Hematopoietic multipotent progenitor cell treated with erythropoietin and hydrocortisone succinate and interleukin-3 and kit ligand, for 8 days (in vitro differentiated cells): ENCODE measurements around the gene TAS1R1.
A peak's percentile ranks its signal among the peaks of the same experiment; 100 is the strongest.
"Not testable (repeated sequence)": the region's sequence is repeated elsewhere in the genome, so short reads cannot be mapped to it uniquely, and the experiment has no call there.

ENCODE experiments used
- DNase-seq: peaks from one replicate; pipeline ENCODE4 v3.0.0-alpha.2; 2015

The TAS1R1 gene

DNA sequence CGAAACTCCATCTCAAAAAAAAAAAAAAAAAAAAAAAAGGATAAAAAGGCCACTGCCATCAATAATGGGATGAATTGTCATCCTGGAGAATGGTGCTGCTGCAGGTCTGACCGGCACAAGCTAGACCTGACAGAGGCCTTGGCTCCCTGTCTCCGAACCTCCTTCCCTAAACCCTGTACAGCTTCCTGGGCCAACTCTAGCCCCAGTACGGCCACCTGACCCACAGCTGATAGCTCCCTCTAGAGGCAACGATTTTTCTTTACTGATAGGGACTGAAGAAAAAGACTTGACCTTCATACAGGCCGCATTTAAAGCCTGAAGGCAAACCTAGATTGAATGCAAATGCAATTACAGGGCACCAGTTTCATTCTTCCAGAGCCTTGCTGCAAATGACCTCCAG, 31.5 kb upstream of the TAS1R1 start:
- peak; percentile 38 for DNase-seq

DNA sequence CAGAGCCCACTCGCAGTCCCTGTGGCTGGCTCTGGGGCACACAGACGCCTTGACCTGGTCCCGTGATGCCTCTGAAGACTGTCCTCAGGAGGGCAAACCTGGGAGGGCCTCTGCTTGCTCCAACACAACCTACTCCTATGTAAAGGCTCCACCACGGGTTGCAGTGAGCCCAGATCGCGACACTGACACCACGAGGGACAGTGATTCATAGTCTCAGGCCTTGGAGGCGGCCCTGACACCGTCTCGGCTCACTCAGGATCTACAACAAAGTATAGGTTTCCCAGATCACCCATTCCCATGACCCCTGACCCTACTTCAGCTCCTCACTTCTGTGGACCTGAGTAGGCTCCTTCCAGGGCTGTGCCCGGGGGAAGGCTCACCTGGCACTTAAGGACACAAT, 28.8 kb upstream of the TAS1R1 start:
- DNase-seq: no peak

DNA sequence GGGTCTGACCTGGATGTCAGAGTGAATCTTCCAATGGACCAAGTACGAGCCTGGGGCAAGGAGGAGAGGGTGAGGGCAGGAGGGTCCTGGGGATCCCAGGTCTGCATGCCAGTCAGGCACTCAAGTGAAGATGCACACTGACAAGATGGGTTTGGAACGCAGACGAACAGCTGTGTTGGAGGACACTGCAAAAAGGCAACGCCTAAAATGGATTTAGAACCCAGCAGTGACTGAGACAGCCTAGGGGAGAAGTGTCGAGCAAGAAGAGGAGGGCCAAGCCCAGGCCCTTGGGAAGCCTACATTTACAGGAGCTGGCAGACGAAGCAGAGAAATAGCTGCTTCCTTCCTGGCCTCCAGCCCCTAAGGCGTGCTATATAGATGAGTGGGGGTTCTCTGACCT, 26.6 kb upstream of the TAS1R1 start:
- no peak for DNase-seq

DNA sequence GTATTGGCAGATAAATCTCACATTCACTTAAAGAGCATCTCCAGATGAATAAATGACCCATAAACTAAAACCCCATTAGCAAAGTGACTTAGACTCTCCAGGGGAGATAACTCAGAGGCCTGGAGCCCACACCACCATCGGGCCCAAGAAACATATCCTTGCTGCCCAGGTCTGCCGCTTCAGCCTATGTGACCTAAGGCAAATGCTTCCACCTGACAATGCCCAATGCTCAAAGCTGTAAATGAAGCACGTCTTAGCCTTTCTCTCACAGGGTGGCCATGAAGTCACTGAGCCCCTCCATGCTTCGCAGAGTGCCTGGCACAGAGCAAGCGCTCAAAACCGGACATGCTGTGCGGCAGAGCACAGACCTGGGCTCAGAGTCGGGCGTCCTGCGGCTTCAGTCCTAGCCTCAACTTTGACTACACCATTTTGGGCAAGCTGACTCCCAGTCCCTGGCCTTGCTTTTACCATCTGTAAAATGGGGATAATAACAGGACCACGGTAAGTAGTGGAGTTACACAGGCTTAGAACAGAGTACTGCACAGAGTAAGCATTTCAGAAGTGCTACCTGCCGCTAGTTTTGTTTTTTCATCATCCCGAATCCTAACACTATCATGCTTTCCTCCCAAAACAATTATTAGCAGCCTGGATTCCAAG, 24.5 kb upstream of the TAS1R1 start:
- no peak for DNase-seq

DNA sequence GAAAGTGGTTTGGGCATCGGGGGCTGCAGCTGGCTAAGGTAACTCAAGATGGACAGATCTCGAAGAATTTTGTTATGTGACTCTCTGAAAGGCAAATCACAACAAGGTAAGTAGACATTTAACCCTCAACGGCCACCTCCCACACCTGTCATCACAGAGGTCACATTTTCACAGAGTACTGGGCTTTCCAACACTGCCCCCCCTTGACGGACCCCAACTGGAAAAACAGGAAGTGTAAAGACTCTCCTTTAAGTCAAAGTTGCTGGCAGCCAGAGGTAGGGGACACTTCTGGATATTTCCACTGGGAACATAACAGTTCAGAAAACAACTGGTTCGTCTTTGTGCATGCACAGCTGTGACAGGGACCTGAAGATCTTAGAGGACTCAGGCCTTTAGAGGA, 23.1 kb upstream of the TAS1R1 start:
- DNase-seq: no peak

DNA sequence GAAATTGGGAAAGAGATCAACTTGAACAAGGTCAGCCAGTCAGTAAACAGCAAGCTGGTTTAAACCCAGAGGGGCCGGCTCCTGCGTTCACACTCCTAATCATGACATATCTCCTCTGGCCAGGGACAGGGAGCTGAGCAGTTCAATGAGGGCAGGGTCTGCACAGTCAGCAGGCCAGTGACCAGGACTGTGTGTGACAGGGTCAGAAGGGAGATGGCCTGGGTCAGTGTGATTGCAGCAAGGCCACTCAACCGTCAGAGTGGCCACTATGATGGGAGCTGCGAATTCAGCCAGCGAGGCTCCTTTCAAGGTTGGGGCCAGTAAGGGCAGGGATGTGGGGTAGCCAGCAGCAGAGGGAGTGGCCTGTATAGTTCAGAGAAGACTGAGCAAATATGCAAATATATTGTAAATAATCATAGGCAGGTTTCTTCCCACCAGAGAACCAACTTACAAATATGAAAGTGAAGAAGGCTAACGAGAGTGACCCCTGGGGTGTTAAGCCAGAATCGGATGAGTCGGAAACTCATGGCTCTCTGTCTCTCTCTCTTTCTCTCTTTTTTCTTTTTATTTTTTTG, 20.8 kb upstream of the TAS1R1 start:
- DNase-seq: no peak

- no peak for DNase-seq
Measured at GRCh38 chr1:6535214-6535613, 19.9 kb upstream of the TAS1R1 start.

- DNase-seq: no peak
Measured at GRCh38 chr1:6536291-6536690, 18.8 kb upstream of the TAS1R1 start.

GRCh38 chr1:6538956-6539355, 16.2 kb upstream of the TAS1R1 start:
- DNase-seq: no peak

DNA sequence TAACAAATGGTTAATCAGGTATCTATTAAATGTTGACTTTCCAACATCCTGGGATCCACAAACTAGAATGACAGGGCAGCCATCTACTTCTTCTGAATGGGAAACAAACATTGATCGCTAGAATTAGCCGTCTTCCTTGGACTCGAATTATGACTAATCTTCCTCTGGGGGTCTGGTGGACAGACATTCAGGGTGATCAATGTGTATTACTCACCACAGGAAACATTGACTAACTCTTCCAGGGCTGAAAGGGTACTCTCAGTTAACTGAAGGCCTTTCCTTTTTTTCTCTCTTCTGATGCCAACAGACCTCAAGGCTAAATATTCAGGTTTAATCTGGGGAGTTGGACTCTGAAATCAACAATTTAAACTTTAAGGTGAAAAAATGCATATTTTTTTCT, 10.3 kb upstream of the TAS1R1 start:
- no peak for DNase-seq

DNA sequence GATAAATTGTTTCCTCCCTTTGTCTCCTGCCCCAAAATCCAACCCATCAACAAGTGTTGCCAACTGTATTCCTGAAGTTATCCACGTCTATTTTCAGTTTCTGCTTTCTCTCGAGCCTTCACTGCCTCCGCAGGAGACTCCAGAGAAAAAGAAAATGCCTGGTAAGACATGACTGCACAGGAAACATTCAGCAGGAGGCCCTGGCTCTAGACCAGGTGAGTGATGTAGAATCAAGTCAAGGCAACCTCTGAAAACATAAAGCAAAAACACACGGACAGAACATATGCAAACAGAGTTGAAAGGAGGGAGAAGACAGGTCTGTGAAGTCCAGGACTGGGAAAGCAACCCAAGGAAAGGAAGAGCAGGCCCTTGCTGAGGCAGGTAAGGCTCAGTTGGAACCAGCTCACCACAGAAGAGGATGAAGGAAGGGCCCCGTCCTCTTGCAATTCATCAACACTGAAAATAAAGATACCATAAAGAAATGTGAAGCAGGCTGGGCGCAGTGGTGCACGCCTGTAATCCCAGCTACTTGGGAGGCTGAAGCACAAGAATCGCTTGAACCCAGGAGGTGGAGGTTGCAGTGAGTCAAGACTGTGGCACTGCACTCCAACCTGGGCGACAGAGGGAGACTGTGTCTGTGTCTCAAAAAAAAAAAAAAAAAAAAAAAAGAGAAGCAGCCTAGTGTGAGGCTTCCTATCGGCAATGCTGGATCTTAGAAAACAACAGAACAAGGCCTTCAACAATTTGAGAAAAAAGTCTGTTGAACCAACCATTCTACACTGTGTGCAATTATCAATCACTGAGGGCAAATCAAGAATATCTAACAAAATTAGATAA, 9.6 kb upstream of the TAS1R1 start:
- no peak for DNase-seq

DNA sequence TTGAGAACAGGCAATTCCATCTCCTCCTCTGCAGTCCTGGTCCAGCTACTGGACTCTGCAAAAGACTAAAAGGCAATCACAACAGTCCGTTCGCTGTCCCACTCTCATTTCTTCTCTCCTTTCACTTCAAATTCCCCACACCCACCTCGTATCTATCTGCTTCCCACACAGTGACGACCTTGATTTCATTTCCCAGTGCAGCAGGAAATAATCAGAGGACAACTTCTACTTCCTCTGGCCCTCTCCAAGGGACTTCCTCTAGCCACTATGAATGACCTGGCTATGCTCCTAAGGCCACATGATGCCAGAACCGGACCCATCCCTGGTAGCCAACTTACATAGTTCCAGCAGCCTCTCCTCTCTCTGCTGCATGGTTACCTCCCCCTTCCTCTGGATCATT, 8.8 kb upstream of the TAS1R1 start:
- DNase-seq: no peak

DNA sequence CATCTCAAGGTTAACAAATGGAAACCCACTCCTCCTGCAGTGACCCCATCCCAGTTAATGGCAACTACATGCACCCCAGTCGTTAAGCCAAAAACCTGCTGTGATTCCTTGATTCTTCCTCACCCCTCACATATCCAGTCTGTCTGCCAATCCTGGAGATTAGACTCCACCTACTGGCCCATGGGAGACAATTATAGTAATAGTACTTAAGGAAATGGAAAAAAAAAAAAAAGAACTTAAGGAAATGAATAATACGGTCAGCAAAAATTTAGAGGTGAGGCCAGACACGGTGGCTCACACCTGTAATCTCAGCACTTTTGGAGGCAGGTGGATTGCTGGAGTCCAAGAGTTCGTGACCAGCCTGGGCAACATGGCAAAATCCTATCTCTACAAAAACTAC, 7.8 kb upstream of the TAS1R1 start:
- no peak for DNase-seq

DNA sequence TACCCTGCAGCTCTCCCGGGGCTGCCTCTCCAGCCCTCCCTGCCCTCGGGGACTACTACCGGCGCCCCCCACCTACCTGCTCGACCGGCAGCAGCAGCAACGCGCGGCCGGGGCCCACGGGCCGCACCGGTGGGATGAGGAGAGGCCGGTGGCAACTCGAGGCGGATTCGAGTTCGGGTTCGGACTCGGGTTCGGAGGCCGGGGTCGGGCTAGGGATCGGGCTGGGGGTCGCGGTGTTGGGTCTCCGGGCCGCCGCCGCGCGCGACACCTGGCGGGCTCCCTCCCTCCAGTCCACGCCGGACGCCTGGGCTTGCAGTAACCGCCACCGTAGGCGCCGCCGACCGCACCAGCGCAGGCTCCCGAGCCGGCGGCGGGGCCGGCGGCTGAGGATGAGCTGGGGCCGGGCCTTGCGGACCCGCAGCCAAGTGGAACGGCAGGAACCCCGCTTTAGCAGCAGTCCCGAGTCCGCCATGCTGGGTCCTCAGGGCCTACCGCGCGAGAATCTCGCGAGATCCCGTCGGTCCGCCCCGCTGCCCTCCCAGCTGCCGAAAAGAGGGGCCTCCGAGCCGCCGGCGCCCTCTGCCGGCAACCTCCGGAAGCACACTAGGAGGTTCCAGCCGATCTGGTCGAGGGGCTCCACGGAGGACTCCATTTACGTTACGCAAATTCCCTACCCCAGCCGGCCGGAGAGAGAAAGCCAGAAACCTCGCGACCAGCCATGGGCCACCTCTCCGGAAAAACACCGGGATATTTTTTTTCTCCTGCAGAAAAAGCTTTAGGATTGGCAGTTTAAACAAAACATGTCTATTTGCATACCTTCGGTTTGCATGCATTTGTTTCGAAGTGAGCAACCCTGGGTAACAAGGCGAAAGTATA, 838 bp upstream of the TAS1R1 start, which contains the start of gene NOL9:
Gene NOL9, minus strand, starts transcription at position 483 of the 876 bp plus-strand sequence. Its CDS starts 11 bp downstream, at position 472.
- peak; percentile 91 for DNase-seq

DNA sequence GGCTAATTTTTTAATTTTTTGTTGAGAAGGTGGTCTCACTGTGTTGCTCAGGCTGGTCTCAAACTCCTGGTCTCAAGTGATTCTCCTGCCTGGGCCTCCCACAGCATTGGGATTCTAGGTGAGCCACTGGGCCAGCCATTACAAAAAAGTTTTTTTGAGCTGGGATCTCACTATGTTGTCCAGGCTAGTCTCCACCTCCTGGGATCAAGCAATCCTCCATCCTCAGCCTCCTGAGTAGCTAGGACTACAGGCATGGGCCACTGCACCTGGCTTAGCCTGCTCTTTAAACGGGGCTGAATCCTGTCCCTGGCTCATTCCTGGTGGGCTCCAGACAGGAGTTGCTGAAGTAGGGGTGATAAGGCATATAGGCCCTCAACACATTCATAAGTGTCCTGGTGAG, 2.5 kb downstream of the TAS1R1 start:
- no peak for DNase-seq

GRCh38 chr1:6559161-6559560, 4.1 kb downstream of the TAS1R1 start:
- not testable (repeated sequence) for DNase-seq

GRCh38 chr1:6560267-6560666, 5.2 kb downstream of the TAS1R1 start:
- no peak for DNase-seq

DNA sequence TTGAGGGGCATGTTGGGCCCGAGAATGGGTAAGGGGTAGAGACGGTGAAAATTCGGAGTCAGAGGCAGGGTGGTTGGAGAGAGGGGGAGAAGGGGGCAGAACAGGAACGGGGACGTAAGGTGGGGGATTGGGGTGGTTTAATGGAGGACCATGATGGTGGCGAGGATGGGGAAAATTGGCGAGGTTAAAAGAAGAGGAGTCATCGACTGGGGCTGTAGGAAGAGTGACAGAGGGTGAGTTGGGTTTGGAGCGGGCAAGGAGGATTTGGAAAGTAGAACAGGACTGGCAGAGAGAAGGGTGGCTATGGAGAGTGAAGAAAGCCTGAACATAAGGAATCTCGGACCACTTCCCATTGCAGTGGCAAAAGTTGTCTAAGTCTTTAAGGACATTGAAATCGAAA, 13.9 kb downstream of the TAS1R1 start:
- no peak for DNase-seq

GRCh38 chr1:6570100-6570499, 15.0 kb downstream of the TAS1R1 start:
- DNase-seq: no peak

GRCh38 chr1:6570987-6571386, 15.9 kb downstream of the TAS1R1 start:
- DNase-seq: no peak

DNA sequence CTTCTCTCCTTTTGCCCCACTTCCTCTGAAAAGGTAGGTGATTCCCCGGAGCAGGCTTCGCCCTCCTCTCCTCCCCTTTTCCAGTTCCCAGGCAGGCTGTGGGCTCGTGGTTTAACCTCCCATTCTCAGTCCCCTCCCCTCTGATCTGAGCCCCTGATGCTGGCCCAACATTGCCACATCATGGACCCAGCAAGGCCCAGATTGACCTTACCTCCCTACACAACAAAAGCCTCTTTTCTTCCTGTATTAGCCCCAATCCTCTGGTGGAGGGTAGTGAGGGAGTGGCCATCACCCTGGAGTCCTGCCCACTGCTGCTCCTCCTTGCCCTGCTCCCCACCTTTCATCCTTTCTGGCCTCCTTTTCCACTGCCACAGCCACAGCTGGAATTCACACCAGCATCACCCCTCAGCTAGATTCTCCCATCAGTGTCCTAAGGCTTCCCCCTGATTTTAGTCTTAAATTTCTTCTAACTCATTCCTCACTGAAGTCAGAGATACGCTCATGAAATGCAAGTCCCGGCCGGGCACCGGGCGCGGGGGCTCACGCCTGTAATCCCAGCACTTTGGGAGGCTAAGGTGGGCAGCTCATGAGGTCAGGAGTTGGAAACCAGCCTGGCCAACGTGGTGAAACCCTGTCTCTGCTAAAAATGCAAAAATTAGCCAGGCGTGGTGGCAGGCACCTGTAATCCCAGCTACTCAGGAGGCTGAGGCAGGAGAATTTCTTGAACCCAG, 17.7 kb downstream of the TAS1R1 start:
- no peak for DNase-seq

DNA sequence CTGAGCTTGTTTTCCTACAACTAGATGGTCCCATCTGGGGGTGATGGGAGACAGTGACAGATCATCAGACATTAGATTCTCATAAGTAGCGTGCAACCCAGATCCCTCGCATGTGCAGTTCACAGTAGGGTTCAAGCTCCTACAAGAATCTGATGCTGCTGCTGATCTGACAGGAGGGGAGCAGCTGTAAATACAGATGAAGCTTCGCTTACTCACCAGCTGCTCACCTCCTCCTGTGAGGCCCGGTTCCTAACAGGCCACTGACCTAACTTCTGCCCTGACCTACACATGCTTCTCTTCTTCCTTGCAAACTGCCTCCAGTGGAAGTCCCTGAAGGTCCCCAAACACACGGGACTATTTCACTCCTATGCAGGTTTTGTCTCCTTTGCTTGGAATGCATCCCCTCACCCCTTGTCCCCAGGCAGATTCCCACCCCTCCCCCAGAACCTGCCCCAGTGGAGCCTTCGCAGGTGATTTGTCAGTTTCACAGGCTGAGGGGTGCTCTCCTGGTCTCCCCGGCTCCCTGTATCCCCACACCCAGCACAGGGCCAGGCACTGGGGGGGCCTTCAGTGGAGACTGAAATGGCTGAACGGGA, 19.0 kb downstream of the TAS1R1 start:
- no peak for DNase-seq
